ENCODE measurements around the gene SLC9A9. TPM values are rescaled to one million over a fixed set of nuclear protein-coding genes. Genes with fewer than 3 reads are reported as not detected.
"Not testable (repeated sequence)": the region's sequence is repeated elsewhere in the genome, so short reads cannot be mapped to it uniquely, and the experiment has no call there.

SLC9A9 gene
- total and polyA plus RNA-seq, 9 of the 15 experiments (the other 6 are each of a cell fraction or from before 2014, with no cell fraction given): 0.03 to 0.13 TPM; not detected in 7

- FAIRE-seq; H3K27me3 ChIP-seq (ENCODE audit: control insufficient read depth in 2 of 2, insufficient read depth in 2 of 2, low read length in 2 of 2); BruUV-seq (replicated peaks); H4K20me1 ChIP-seq (replicated peaks; ENCODE audit: control insufficient read depth, insufficient read depth, low read length); H3K9me3 ChIP-seq (replicated peaks; ENCODE audit: control insufficient read depth, insufficient read depth, low read depth, low read length); H3K9me1 ChIP-seq (ENCODE audit: control insufficient read depth, insufficient read depth, low read length); in situ Hi-C loops (cut with MboI); ATAC-seq; H3K4me1 ChIP-seq (replicated peaks in 1 of 2; ENCODE audit: control insufficient read depth in 2 of 2, insufficient read depth in 2 of 2, low read length in 2 of 2); H3K4me3 ChIP-seq; H3K4me2 ChIP-seq (ENCODE audit: insufficient read depth, low read length); H3K27ac ChIP-seq (ENCODE audit: extremely low read depth, low read depth, low read length); H3K9ac ChIP-seq (ENCODE audit: insufficient read depth in 1 of 2, low read depth in 2 of 2, low read length in 2 of 2); H2AFZ ChIP-seq (ENCODE audit: low read depth, low read length); POLR2A ChIA-PET; H3K79me2 ChIP-seq (ENCODE audit: control insufficient read depth, insufficient read depth, low read length); CTCF ChIA-PET (ENCODE audit: low intra/inter-chr PET ratio); H3K36me3 ChIP-seq (ENCODE audit: control insufficient read depth, insufficient read depth, low read length); DNase-seq (ENCODE audit: extremely low read depth in 1 of 4, low spot score in 3 of 4); intact Hi-C loops (cut with micrococcal nuclease): not testable (repeated sequence)
- WGBS (ENCODE audit: insufficient coverage, low coverage, missing lambda C conversion rate): 2% methylated on average over 5 of the region's 5 CpGs
Measured at GRCh38 chr3:143801046-143801445, 47.2 kb downstream of the SLC9A9 start.

GRCh38 chr3:143798151-143798550 is 50.1 kb downstream of the SLC9A9 start:
- H3K79me2 ChIP-seq (ENCODE audit: control insufficient read depth, insufficient read depth, low read length); in situ Hi-C loops (cut with MboI); H3K36me3 ChIP-seq (ENCODE audit: control insufficient read depth, insufficient read depth, low read length); H3K4me3 ChIP-seq; intact Hi-C loops (cut with micrococcal nuclease); ATAC-seq; BruUV-seq (replicated peaks); DNase-seq (ENCODE audit: extremely low read depth in 1 of 4, low spot score in 3 of 4); CTCF ChIA-PET (ENCODE audit: low intra/inter-chr PET ratio); H3K4me2 ChIP-seq (ENCODE audit: insufficient read depth, low read length); H3K9me1 ChIP-seq (ENCODE audit: control insufficient read depth, insufficient read depth, low read length); H3K9me3 ChIP-seq (replicated peaks; ENCODE audit: control insufficient read depth, insufficient read depth, low read depth, low read length); H3K9ac ChIP-seq (ENCODE audit: insufficient read depth in 1 of 2, low read depth in 2 of 2, low read length in 2 of 2); H2AFZ ChIP-seq (ENCODE audit: low read depth, low read length); POLR2A ChIA-PET; H3K27ac ChIP-seq (ENCODE audit: extremely low read depth, low read depth, low read length); FAIRE-seq; H4K20me1 ChIP-seq (replicated peaks; ENCODE audit: control insufficient read depth, insufficient read depth, low read length); H3K27me3 ChIP-seq (ENCODE audit: control insufficient read depth in 2 of 2, insufficient read depth in 2 of 2, low read length in 2 of 2); H3K4me1 ChIP-seq (replicated peaks in 1 of 2; ENCODE audit: control insufficient read depth in 2 of 2, insufficient read depth in 2 of 2, low read length in 2 of 2): not testable (repeated sequence)
- WGBS (ENCODE audit: insufficient coverage, low coverage, missing lambda C conversion rate): 0% methylated on average over 7 of the region's 7 CpGs
